OCI-LY3 (cell line): Measurements from ENCODE around the gene KDM2A.

ENCODE experiments used
- H2AFZ ChIP-seq: fragments of 200-600, 300-600 bp; shearing (Covaris generic); 2 replicates; pipeline ENCODE4 v1.6.0; 2014; ENCODE audit warnings: antibody characterized with exemption, low read depth, low read length
- H3K27ac ChIP-seq: fragments of 200-600, 300-600 bp; sonication (generic); 2 replicates; pipeline ENCODE4 v1.5.1; 2014; ENCODE audit warnings: mild to moderate bottlenecking, low read length, moderate library complexity, mixed read lengths
- H3K27me3 ChIP-seq: fragments of 200-600, 300-600 bp; sonication (generic); 2 replicates; pipeline ENCODE4 v1.6.1; 2014; ENCODE audit warnings: low read depth, low read length, mixed read lengths
- H3K36me3 ChIP-seq: fragments of 200-600, 300-600 bp; sonication (generic); replicated peaks from 2 replicates; pipeline ENCODE3; 2014; ENCODE audit warnings: low read depth, low read length, mixed read lengths
- H3K4me1 ChIP-seq: fragments of 300-600, 200-600 bp; sonication (generic); 2 replicates; pipeline ENCODE4 v1.6.1; 2014; ENCODE audit warnings: low read length, mixed read lengths
- H3K4me2 ChIP-seq: fragments of 200-600, 300-600 bp; sonication (generic); 2 replicates; pipeline ENCODE4 v1.6.1; 2014; ENCODE audit warnings: low read length, mixed read lengths
- H3K4me3 ChIP-seq: fragments of 300-600, 200-600 bp; sonication (generic); 2 replicates; pipeline ENCODE4 v1.5.1; 2014; ENCODE audit warnings: antibody characterized with exemption, mild to moderate bottlenecking, low read length, moderate library complexity
- H3K79me2 ChIP-seq: fragments of 300-600, 200-600 bp; shearing (Covaris generic); 2 replicates; pipeline ENCODE4 v1.6.1; 2014; ENCODE audit warnings: mild to moderate bottlenecking, low read length, mixed read lengths
- H3K9ac ChIP-seq: fragments of 300-600, 200-600 bp; shearing (Covaris generic); 2 replicates; pipeline ENCODE4 v1.6.0; 2014; ENCODE audit warnings: mild to moderate bottlenecking, low read length, moderate library complexity
- H3K9me3 ChIP-seq: fragments of 200-600, 300-600 bp; shearing (Covaris generic); 2 replicates; pipeline ENCODE4 v1.6.1; 2014; ENCODE audit warnings: low read length, mixed read lengths; ENCODE audit not compliant: insufficient read depth
- H4K20me1 ChIP-seq: fragments of 200-600, 300-600 bp; sonication (generic); 2 replicates; pipeline ENCODE4 v1.6.1; 2016; ENCODE audit warnings: low read length, mixed read lengths; ENCODE audit not compliant: insufficient read depth
- EZH2phosphoT487 ChIP-seq: fragments of 200-600 bp; shearing (Covaris generic); IDR thresholded peaks from 2 replicates; pipeline ENCODE4 v1.6.1; 2018; ENCODE audit warnings: antibody characterized with exemption, mixed run types, low read depth
- TF ChIP-seq, protein P1 (sequence below): fragments of 200-600, 300-600 bp; sonication (generic); IDR thresholded peaks from 2 replicates; pipeline ENCODE4 v1.5.1; 2014; ENCODE audit warnings: antibody characterized with exemption, low read length, low read depth

KDM2A gene

DNA sequence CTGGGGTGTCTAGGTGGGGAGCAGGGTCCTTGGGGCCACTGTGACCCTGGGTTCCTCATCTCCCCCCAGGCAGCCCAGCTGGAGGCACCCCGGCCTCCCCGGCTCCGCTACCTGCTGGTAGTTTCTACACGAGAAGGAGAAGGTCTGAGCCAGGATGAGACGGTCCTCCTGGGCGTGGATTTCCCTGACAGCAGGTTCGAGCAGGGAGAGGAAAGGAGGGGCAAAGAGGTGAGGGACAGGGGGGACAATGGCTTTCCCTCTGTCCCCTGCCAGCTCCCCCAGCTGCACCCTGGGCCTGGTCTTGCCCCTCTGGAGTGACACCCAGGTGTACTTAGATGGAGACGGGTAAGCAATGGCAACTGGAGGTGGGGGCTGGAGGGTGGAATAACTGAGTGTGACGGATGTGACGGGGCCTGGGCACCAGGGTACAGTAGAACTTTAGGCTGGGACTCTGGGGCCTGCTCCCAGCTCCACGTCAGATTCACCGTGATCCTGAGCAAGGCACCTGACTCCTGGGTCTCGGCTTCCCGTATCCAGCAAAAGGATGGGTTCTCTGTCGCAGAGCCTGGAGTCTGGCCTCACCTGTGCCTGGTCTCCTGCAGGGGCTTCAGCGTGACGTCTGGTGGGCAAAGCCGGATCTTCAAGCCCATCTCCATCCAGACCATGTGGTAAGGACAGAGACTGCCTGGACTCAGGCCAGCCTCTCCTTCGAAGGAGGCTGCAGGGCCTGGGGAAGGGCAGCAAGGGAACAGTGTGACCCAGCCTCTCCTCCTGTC, 187.9 kb downstream of the KDM2A start:
- Histone ChIP-seq H3K4me3 (no peak overlapping the region), H3K27me3 (no peaks in the 10 kb centered on the region), H2AFZ (no peak overlapping the region), H3K79me2 (no peaks in the 10 kb centered on the region), H3K9ac (no peak overlapping the region), H3K4me2 (no peak overlapping the region), H4K20me1 (no peaks in the 10 kb centered on the region), H3K9me3 (no peaks in the 10 kb centered on the region), H3K4me1 (no peaks in the 10 kb centered on the region), H3K36me3 (peaks cover 6% of the 10 kb centered on the region), H3K27ac (no peak overlapping the region)
- no peak for TF ChIP-seq EZH2phosphoT487
- TF ChIP-seq, protein P1, sequence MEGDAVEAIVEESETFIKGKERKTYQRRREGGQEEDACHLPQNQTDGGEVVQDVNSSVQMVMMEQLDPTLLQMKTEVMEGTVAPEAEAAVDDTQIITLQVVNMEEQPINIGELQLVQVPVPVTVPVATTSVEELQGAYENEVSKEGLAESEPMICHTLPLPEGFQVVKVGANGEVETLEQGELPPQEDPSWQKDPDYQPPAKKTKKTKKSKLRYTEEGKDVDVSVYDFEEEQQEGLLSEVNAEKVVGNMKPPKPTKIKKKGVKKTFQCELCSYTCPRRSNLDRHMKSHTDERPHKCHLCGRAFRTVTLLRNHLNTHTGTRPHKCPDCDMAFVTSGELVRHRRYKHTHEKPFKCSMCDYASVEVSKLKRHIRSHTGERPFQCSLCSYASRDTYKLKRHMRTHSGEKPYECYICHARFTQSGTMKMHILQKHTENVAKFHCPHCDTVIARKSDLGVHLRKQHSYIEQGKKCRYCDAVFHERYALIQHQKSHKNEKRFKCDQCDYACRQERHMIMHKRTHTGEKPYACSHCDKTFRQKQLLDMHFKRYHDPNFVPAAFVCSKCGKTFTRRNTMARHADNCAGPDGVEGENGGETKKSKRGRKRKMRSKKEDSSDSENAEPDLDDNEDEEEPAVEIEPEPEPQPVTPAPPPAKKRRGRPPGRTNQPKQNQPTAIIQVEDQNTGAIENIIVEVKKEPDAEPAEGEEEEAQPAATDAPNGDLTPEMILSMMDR, result no peak

DNA sequence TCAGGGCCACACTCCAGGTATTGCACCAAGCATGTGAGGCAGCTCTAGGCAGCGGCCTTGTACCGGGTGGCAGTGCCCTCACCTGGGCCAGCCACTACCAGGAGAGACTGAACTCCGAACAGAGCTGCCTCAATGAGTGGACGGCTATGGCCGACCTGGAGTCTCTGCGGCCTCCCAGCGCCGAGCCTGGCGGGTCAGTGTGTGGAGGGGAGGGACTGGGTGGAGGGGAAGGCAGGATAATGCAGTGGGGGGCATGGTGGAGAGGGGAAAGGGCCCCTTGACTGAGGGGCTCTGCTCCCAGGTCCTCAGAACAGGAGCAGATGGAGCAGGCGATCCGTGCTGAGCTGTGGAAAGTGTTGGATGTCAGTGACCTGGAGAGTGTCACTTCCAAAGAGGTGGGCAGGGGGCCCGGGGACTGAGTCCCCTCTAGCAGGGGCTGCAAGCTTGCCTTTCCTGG, 188.5 kb downstream of the KDM2A start:
- no peaks in the 10 kb centered on the region for H3K4me1 ChIP-seq
- H3K9me3 ChIP-seq, result no peaks in the 10 kb centered on the region
- no peak overlapping the region for H2AFZ ChIP-seq
- peaks cover 4% of the 10 kb centered on the region for H3K36me3 ChIP-seq
- H3K4me2 ChIP-seq, result no peak overlapping the region
- H3K4me3 ChIP-seq, result no peak overlapping the region
- no peaks in the 10 kb centered on the region for H3K27me3 ChIP-seq
- H3K79me2 ChIP-seq, result no peaks in the 10 kb centered on the region
- H3K27ac ChIP-seq, result no peak overlapping the region
- H4K20me1 ChIP-seq, result no peaks in the 10 kb centered on the region
- no peak for TF ChIP-seq EZH2phosphoT487
- TF ChIP-seq, protein P1, result no peak
- H3K9ac ChIP-seq, result no peak overlapping the region
